HG03378 (cell line): ENCODE measurements around the gene STON2.
"Not testable (repeated sequence)": the region's sequence is repeated elsewhere in the genome, so short reads cannot be mapped to it uniquely, and the experiment has no call there.

Experiments
- ATAC-seq: cut with Tn5 transposase; IDR thresholded peaks from one replicate; pipeline ENCODE4 v1.9.1; 2021; ENCODE audit warnings: mild to moderate bottlenecking, moderate library complexity; ENCODE audit not compliant: unreplicated experiment

Gene STON2

GRCh38 chr14:81400202-81400678 lies at the start of gene STON2:
Gene STON2, minus strand, starts transcription at chr14:81400324. Its CDS starts 1,942 bp downstream, at chr14:81398382.
- ATAC-seq: no peak

- no peak for ATAC-seq
Measured at GRCh38 chr14:81449576-81449975, 49.5 kb upstream of the STON2 start.

- ATAC-seq: no peak
Measured at GRCh38 chr14:81449114-81449513, 49.0 kb upstream of the STON2 start.

DNA sequence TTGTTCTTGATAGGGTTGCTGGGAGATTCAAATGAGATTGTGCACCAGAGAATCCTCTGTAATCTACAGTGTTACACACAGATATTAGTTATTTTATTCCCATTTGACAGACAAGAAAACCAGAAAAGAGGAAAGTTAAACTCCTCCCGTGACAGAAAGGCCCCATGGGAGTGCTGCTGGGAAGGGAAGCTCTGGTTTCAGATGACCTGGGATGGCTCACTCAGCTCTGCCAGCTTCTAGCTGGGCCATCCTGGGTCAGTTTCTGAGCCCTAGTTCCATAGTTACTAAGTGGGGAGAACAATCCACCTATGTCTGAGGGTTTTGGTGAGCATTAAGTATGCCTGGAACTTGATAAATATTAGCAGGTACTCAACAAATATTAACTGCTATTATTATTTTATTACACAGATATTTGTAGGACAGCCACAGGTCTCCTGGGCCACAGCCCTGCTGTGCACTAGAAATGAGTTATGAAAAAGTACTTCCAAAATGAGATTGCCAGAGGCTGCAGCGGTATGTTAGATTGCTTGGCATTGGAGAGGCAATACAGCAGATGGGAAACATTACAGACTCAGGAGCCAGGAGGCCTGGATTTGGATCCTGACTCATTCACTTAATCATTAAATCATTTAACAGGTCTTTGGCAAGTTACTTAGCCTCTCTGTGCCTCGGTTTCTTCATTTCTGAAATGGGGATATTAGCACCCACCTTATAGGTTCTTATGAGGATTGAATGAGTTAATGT lies 47.1 kb upstream of the STON2 start:
- ATAC-seq: no peak

DNA sequence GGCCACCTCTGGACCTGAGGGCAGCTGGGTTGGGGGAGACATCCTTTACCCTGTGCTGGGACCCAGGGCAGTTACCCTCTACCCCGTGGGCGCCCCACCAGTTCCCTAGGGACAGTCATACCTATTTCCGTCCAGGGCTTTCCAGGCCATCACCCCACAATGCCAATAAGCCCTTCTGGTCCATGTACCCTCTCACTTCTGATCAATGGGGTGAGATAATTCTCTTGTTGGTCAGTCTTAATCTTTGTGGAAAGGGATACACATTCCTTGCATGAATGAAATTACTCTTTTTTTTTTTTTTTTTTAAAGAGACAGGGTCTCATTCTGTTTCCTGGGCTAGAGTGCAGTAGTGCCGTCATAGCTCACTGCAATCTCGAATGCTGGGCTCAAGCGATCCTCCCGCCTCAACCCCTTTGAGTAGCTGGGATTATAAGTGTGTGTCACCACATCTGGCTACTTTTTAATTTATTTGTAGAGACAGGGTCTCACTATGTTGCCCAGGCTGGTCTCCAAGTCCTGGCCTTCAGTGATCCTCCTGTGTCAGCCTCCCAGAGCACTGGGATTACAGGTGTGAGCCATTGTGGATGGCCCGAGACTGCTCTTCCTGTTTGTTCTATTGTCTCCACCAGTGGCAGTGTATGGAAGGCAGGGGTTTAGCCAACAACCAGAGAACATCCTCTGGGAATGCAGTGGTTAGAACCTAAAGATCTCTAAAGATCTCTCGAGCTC lies 46.3 kb upstream of the STON2 start:
- ATAC-seq: no peak

GRCh38 chr14:81441626-81442134 lies 41.6 kb upstream of the STON2 start:
- no peak for ATAC-seq

DNA sequence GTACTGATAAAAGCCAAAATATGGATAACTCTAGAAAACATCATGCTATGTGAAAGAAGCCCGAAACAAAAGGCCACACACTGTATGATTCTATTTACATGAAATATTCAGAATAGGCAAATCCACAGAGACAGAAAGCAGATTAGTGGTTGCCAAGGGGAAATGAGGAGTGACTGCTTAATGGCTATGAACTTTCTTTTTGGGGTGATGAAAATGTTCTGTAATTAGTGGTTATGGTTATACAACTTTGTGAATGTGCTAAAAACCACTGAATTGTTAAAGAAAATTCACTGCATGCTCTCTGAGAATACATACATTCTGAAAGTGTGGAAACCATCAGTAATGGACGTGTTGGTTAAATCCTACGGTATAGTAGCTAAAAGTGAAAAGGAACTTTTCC lies 39.9 kb upstream of the STON2 start:
- ATAC-seq: no peak

GRCh38 chr14:81437244-81437643 lies 37.1 kb upstream of the STON2 start:
- ATAC-seq: no peak

DNA sequence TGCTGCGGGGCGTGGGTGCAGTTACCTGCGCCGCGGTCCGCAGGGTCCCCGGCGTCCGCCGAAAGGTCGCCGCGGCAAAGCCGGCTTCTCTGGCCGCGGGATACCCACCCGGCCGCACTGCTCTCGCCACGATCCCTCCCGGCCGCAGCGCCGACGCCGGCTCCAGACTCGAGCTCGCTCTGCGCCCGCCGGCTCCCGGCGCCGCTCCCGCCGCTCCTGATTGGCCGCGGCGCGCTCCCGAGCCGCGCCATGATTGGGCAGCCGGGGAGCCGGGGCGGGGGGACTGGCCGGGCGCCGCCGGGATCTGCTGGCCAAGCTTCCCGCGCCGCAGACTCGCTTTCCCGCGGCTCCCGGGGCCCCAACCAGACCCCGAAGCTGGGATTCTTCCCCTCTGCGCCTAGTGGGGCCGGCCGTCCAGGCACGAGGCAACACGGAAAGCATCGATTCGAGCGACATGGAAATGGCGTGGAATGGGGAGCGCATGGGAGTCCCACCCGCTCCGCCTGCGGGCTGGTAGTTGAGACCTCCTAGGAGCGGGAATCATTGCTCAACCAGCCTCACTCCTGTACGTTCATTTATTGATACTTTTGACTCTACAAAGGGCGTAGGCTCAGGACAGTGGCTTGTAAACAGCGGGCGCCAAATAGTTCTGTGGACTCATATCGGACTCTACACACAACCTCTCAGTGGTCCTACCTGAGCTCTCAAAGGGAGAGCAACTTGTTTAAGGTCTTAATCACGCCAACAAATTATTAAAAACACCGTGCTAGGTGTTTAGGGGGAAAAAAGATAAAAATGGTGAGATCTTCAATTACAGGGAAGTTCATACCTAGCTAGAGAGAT lies 36.4 kb upstream of the STON2 start:
- peak; percentile 47 for ATAC-seq

- peak; percentile 37 for ATAC-seq
Measured at GRCh38 chr14:81435391-81436295, 35.5 kb upstream of the STON2 start.

- no peak for ATAC-seq
Measured at GRCh38 chr14:81435048-81435390, 34.9 kb upstream of the STON2 start.

DNA sequence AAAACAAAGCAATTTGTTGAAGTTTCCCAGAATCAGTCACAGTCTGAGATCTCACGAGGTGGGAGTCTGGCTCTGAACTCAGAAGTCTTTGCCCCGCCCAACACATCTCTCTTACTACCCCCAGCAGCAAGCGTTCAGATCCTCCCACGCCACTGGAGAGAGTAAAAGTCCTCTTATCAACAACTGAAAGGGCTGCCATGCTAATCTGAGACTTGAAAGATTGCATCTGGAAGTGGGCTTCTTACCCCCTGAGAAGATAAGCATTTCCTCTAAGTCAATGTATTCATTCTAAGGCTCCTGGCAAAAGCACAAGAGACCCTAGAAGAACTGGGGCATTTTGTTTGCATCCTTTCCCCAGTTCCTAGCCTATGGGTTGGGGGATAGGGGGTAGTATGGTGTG lies 34.1 kb upstream of the STON2 start:
- ATAC-seq: no peak

DNA sequence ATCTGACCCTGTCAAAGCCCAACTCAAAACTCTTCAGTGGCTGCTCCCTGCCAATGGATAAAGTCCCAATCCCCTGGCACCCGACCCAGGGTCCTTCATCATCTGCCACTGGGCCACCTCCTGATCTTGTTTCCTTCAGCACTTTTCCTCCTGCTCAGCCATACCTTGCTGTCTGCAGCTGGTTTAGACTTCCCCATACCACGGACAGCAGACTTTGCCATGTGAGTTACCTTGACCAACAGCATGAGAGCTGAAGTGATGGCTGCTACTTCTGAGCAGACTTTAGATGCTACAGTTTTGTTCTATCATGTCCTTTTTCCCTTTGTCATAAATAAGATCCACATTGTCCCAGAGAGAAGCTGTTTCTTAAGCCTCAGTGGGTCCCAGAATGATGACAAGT lies 33.3 kb upstream of the STON2 start:
- ATAC-seq: no peak

- no peak for ATAC-seq
Measured at GRCh38 chr14:81432219-81432661, 32.1 kb upstream of the STON2 start.

DNA sequence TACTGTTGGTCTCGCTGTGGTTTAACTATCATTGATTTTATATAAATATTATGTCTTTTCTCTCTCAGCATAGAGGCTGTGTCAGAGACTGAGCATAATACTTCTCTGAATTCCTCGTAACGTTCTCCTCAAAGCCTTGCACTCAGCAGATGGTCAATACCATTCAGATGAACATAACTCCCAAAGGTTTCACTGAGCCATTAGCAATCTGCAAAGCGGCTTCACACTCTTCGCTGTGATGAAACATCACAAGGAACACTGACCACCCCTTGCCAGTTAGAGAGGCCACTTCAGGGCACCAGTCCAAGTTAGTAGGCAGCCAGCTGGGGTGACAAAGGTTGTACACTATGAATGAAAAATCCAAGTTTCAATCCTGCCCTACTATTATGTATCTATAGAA lies 30.1 kb upstream of the STON2 start:
- ATAC-seq: no peak

- not testable (repeated sequence) for ATAC-seq
Measured at GRCh38 chr14:81429749-81430148, 29.6 kb upstream of the STON2 start.

GRCh38 chr14:81429028-81429427 lies 28.9 kb upstream of the STON2 start:
- no peak for ATAC-seq

DNA sequence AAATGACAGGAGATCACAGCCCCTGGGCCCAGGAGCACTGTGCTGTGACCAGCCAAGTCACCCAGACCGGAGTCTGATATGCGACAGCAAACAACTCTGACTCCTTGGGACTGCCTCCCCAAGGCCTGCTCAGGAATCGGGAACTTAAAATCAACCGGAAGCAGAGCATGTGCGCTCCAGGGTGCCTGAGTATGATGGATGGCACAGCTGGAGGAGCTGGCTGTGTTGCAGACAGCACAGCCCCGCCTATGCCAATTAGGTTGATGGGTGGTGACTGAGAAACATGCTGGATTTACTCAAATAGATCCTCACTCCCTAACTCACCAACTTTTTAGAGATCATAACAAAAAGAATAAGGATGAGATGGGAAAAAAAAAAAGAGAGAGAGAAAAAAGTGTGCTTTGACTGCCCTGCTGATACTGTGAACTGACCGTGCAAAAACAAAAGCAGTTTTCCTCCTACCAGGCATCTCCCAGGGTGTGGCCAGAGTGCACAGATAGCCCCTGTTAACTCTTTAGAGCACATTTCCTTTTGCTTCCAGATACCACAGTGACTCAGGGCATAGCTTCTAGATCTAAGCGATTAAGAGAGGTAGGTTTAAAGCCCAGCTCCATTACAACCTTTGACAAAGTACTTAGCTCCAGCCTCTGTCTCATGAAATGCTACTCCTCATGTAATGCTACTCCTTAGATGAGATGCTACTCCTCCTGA lies 27.4 kb upstream of the STON2 start:
- ATAC-seq: no peak

GRCh38 chr14:81423504-81423903 lies 23.4 kb upstream of the STON2 start:
- ATAC-seq: no peak
